HL-60 (cell line): ENCODE data around the gene TPGS1.

Experiments
- CTCF ChIP-seq: IDR thresholded peaks from one replicate; pipeline ENCODE4 v1.5.1; 2011; ENCODE audit warnings: low read length, control low read depth, inconsistent platforms; ENCODE audit not compliant: insufficient read depth
- GABPA ChIP-seq: IDR thresholded peaks from 2 replicates; pipeline ENCODE4 v1.6.1; 2012; ENCODE audit warnings: low read depth
- POLR2AphosphoS5 ChIP-seq: IDR thresholded peaks from 2 replicates; pipeline ENCODE4 v1.6.1; 2012; ENCODE audit warnings: low read depth
- REST ChIP-seq: IDR thresholded peaks from 2 replicates; pipeline ENCODE4 v1.6.1; 2012; ENCODE audit warnings: low read depth; ENCODE audit not compliant: insufficient replicate concordance

- no peak for TF ChIP-seq CTCF
- TF ChIP-seq REST: peak; percentile 82
- no peak for TF ChIP-seq POLR2AphosphoS5
- no peak for TF ChIP-seq GABPA
Observed at GRCh38 chr19:482186-483041, 24.9 kb upstream of the TPGS1 start.
